GM12878 (cell line): Measurements from ENCODE around the gene LGI1. TPM values are rescaled to one million over a fixed set of nuclear protein-coding genes. Genes with fewer than 3 reads are reported as not detected.

Experiments used
- ATAC-seq: fragments of 200-7000 bp; cut with Tn5 transposase; 3 replicates; pipeline ENCODE4 v1.9.1; 2020; ENCODE audit warnings: mild to moderate bottlenecking, moderate library complexity
- BruUV-seq: library from RNA; stranded (reverse); fragments of 400-500 nt; replicated peaks from 2 replicates; lab custom pipeline; 2021; lab: Mats Ljungman, UMichigan
- CTCF ChIA-PET: fragments of 300-600 bp; sonication (Branson Sonifier 250); formaldehyde crosslinking; extraction: SDS; loops from one replicate; lab custom pipeline; 2021; ENCODE audit warnings: inconsistent platforms; lab: Yijun Ruan, JAX
- POLR2A ChIA-PET: fragments of 350-600 bp; formaldehyde crosslinking; extraction: SDS; loops from one replicate; lab custom pipeline; 2021; ENCODE audit warnings: inconsistent platforms; lab: Charles Lee
- RAD21 ChIA-PET: fragments of 300-600 bp; sonication (Branson Sonifier 250); formaldehyde crosslinking; loops from one replicate; lab custom pipeline; 2023; ENCODE audit warnings: antibody characterized with exemption; ENCODE audit not compliant: unreplicated experiment; lab: Charles Lee
- SMC1A ChIA-PET: fragments of 300-600 bp; sonication (Branson Sonifier 250); formaldehyde crosslinking; loops from one replicate; lab custom pipeline; 2023; ENCODE audit not compliant: unreplicated experiment, uncharacterized antibody; lab: Charles Lee
- DNase-seq: peaks from one replicate; pipeline ENCODE4 v3.0.0-alpha.2; 2011; ENCODE audit warnings: low read depth, low spot score
- FAIRE-seq: peaks from 3 replicates; lab custom pipeline; 2011; peaks lifted over from hg19 to GRCh38; lab: Jason Lieb, UNC
- H2AFZ ChIP-seq: 2 replicates; pipeline ENCODE4 v1.6.0; 2011; ENCODE audit warnings: low read depth, low read length, control low read depth; ENCODE audit not compliant: control insufficient read depth
- H3K27ac ChIP-seq: 2 replicates; pipeline ENCODE4 v1.5.1; 2011; ENCODE audit warnings: control low read depth; ENCODE audit not compliant: control insufficient read depth, insufficient read depth
- H3K27me3 ChIP-seq, 2 experiments: replicated peaks in 1 of 2; 2 replicates each; pipeline versions ENCODE4 v1.6.0 to v1.6.1; 2011; ENCODE audit warnings: low read length in 1 of 2; ENCODE audit not compliant: control insufficient read depth in 2 of 2, insufficient read depth in 2 of 2
- H3K36me3 ChIP-seq, 2 experiments: 2 replicates each; pipeline ENCODE4 v1.5.1; 2011; ENCODE audit warnings: low read length in 1 of 2; ENCODE audit not compliant: control insufficient read depth in 2 of 2, insufficient read depth in 2 of 2
- H3K4me1 ChIP-seq: 2 replicates; pipeline ENCODE4 v1.6.1; 2011; ENCODE audit warnings: mild to moderate bottlenecking, low read length, moderate library complexity, mixed read lengths; ENCODE audit not compliant: control insufficient read depth, insufficient read depth
- H3K4me2 ChIP-seq: 2 replicates; pipeline ENCODE4 v1.6.0; 2011; ENCODE audit warnings: control low read depth; ENCODE audit not compliant: control insufficient read depth, insufficient read depth
- H3K4me3 ChIP-seq: fragments of 200-600 bp; sonication (generic); 2 replicates; pipeline ENCODE4 v1.5.1; 2016
- H3K79me2 ChIP-seq: 2 replicates; pipeline ENCODE4 v1.6.0; 2011; ENCODE audit warnings: low read length; ENCODE audit not compliant: control insufficient read depth, insufficient read depth
- H3K9ac ChIP-seq: 2 replicates; pipeline ENCODE4 v1.8.0; 2011; ENCODE audit warnings: low read length, control low read depth, mixed read lengths; ENCODE audit not compliant: control insufficient read depth, insufficient read depth
- H3K9me3 ChIP-seq: replicated peaks from 3 replicates; pipeline ENCODE4 v1.5.1; 2011; ENCODE audit warnings: mild to moderate bottlenecking, low read length; ENCODE audit not compliant: control insufficient read depth, insufficient read depth
- H4K20me1 ChIP-seq: 2 replicates; pipeline ENCODE4 v1.6.0; 2011; ENCODE audit not compliant: control insufficient read depth, insufficient read depth
- EGR1 ChIP-seq, 2 experiments: IDR thresholded peaks; 1 replicate in 1 of 2; 2 replicates in 1 of 2; pipeline ENCODE4 v1.6.1; 2011 to 2012; ENCODE audit warnings: low read depth in 2 of 2, low read length in 2 of 2, borderline replicate concordance in 1 of 2, mild to moderate bottlenecking in 1 of 2, moderate library complexity in 1 of 2
- ESRRA ChIP-seq: IDR thresholded peaks from 2 replicates; pipeline ENCODE4 v1.6.1; 2012; ENCODE audit warnings: mild to moderate bottlenecking, low read length, improper control_type of control experiment
- FOXK2 ChIP-seq: fragments of 450-650 bp; IDR thresholded peaks from 2 replicates; pipeline ENCODE4 v1.6.1; 2017; ENCODE audit warnings: mild to moderate bottlenecking, moderate library complexity
- HSF1 ChIP-seq: fragments of 150-350 bp; IDR thresholded peaks from 2 replicates; pipeline ENCODE4 v1.6.1; 2014; ENCODE audit warnings: mild to moderate bottlenecking, low read depth, low read length
- SREBF2 ChIP-seq: IDR thresholded peaks from 2 replicates; pipeline ENCODE4 v1.6.1; 2012; ENCODE audit warnings: mild to moderate bottlenecking, low read length
- SRF ChIP-seq, 2 experiments: IDR thresholded peaks; 2 replicates each; pipeline ENCODE4 v1.6.1; 2011; ENCODE audit warnings: low read depth in 2 of 2, low read length in 2 of 2, mild to moderate bottlenecking in 1 of 2, moderate library complexity in 1 of 2
- ZBTB33 ChIP-seq: fragments of 450-650 bp; IDR thresholded peaks from 2 replicates; pipeline ENCODE4 v1.6.1; 2017; ENCODE audit warnings: mild to moderate bottlenecking
- WGBS: methylation state at CpG from one replicate; pipeline ENCODE4 v1.1.6; 2016; ENCODE audit warnings: low lambda C conversion rate; ENCODE audit not compliant: insufficient replicate concordance, insufficient coverage; ENCODE audit errors: missing lambda C conversion rate; 5-methylcytosine and 5-hydroxymethylcytosine counted together
- in situ Hi-C: fragments of 300-500 bp; cut with MboI; formaldehyde crosslinking; loops from 9 replicates; pipeline ENCODE4 v1.14.3; 2018; ENCODE audit warnings: mixed read lengths
- intact Hi-C: fragments of 100-400 bp; cut with micrococcal nuclease; formaldehyde crosslinking; loops from one replicate; pipeline ENCODE4 v1.14.2; 2022; ENCODE audit not compliant: unreplicated experiment
- polyA plus RNA-seq, 11 experiments: library from polyadenylated mRNA; depleted of rRNA in 4 of 11; unstranded in 6 of 11; stranded (reverse) in 5 of 11; fragments of >200 nt; fragmentation: Nextera tagmentation in 4 of 11; fragmentation: Illumina TruSeq in 1 of 11; extraction: Ambion mirVana in 4 of 11; extraction: Trizol in 1 of 11; gene quantifications; 1 replicate in 1 of 11; 2 replicates in 10 of 11; pipeline versions ENCODE4 v1.2.1 to v1.2.3, GENCODE V29; 2011 to 2016; ENCODE audit warnings: inconsistent platforms in 2 of 11, missing spikeins in 2 of 11, low read depth in 1 of 11
- total RNA-seq, 4 experiments: library from RNA; depleted of rRNA in 3 of 4; stranded (reverse); fragments of >200 nt in 3 of 4; fragmentation: Illumina TruSeq in 1 of 4; extraction: Trizol in 1 of 4; gene quantifications; 2 replicates each; pipeline versions ENCODE4 v1.2.1 to v1.2.3, GENCODE V29; 2013 to 2021

The LGI1 gene
- total and polyA plus RNA-seq, 10 of the 15 experiments (the other 5 are each of a cell fraction or from before 2014, with no cell fraction given): not detected

- Histone ChIP-seq H3K27ac (no peak overlapping the region), H2AFZ (no peak overlapping the region), H3K9me3 (no peaks in the 10 kb centered on the region), H3K4me3 (no peak overlapping the region), H3K9ac (no peak overlapping the region), H3K79me2 (no peaks in the 10 kb centered on the region), H3K4me1 (no peaks in the 10 kb centered on the region), H3K36me3 (no peaks in the 10 kb centered on the region), H4K20me1 (no peaks in the 10 kb centered on the region), H3K27me3 (no peaks in the 10 kb centered on the region), H3K4me2 (no peak overlapping the region)
- 51% methylated on average over 5 of the region's 5 CpGs for WGBS
- FAIRE-seq (no peak), ATAC-seq (no peak), DNase-seq (no peak)
- RAD21 ChIA-PET: no interaction called here
- intact Hi-C loops (loop anchor here (5.0 kb wide), 1 partner anchor 68 kb away; no protein-coding TSS in a partner anchor), in situ Hi-C loops (no loop called here)
- BruUV-seq: no TSS peak
- CTCF ChIA-PET: interaction anchor here (0.8 to 1.2 kb wide), 2 partner anchors 8 to 67 kb away, joined by 3 to 4 read pairs; partner anchors contain the start of gene LGI1
- TF ChIP-seq SREBF2 (no peak), HSF1 (no peak), ZBTB33 (no peak), SRF (IDR thresholded peaks at IDR 0.05; ENCODE audit: low read depth in 2 of 2, low read length in 2 of 2) (no peak), EGR1 (IDR thresholded peaks at IDR 0.05; ENCODE audit: borderline replicate concordance in 1 of 2, low read depth in 2 of 2, low read length in 2 of 2) (no peak), ESRRA (no peak), FOXK2 (no peak)
- SMC1A ChIA-PET: interaction anchor here (1.5 kb wide), 1 partner anchor 19 kb away, joined by 4 read pairs; no protein-coding TSS in a partner anchor
- POLR2A ChIA-PET: no interaction called here
Observed at GRCh38 chr10:93749218-93749799, 8.4 kb upstream of the LGI1 start.
